GM21390 (cell line): Measurements from ENCODE around the gene SDHD.

Experiments used
- ATAC-seq: cut with Tn5 transposase; IDR thresholded peaks from one replicate; pipeline ENCODE4 v1.9.1; 2021; ENCODE audit not compliant: unreplicated experiment

SDHD gene

DNA sequence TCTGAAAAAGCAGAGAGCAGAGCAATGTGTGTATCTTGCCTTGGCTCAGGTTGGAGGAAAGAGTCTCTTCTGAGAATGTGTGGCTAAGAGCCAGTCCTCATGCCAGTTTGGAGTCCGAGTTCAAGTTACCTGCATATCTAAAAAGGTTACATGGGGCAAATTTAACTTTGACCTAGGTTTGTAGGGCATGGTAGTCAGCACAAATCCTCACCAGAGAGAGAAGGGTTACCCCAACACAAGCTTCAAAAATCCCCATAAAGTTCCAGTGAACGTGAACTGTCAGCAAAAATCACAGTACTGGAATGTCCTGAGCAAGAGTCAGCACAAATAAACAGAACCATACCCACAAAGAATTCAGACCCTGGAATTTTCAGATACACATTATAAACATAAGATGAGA, 13.8 kb downstream of the SDHD start:
- no peak for ATAC-seq

- no peak for ATAC-seq
Observed at GRCh38 chr11:112103446-112103845, 16.8 kb downstream of the SDHD start.

DNA sequence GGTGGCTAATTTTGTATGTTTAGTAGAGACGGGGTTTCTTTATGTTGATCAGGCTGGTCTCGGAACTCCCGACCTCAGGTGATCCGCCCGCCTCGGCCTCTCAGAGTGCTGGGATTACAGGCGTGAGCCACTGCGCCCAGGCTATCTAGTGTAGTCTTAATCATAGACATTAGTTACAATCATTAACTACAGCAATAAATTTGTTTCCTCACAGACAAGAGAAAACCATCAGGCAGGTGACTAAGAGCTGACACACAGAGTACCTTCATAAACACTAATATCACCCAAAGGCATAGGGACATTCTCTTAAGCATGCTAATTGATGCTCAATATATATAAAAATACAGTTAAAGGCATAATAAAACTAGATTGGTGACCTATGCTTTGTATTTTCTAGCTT, 19.4 kb downstream of the SDHD start:
- no peak for ATAC-seq

- ATAC-seq: no peak
Observed at GRCh38 chr11:112113539-112114457, 27.1 kb downstream of the SDHD start.

GRCh38 chr11:112114460-112114859, 27.8 kb downstream of the SDHD start:
- no peak for ATAC-seq

DNA sequence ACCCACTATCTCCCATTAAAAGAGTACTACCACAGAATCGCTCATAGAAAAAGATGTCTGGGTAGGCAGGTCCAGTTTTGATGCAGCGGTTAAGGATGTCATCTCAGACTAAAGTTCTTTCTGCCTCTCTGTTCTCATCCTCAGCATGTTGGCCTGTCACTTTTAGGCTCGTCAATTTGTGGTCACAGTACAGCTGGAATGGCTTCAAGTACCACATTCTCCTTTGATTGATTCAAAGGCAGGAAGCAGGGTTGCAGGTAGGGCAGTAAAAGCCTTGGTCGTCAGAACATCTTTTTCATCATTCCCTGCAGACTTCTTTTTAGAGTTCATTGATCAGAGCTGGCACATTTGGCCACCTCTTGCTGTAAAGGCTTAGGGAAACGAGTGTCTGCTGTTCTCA, 28.7 kb downstream of the SDHD start:
- ATAC-seq: no peak

DNA sequence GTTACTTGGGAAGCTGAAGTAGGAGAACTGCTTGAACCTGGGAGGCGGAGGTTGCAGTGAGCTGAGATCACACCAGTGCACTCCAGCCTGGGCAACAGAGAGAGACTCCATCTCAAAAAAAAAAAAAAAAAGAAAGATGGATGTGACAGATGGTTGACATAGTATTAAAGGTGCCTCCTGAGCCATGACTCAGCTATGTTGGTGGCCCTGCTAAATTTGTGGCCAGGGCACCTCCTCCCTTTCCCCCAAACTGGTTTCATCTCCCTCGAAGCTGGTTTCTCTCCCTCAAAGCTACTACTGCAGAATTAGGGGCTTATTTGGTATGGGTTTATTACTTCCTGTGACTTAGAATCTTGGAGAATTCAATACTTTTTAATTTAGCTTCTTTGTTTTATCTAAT, 31.5 kb downstream of the SDHD start:
- no peak for ATAC-seq

- ATAC-seq: no peak
Observed at GRCh38 chr11:112121981-112122615, 35.4 kb downstream of the SDHD start.

- no peak for ATAC-seq
Observed at GRCh38 chr11:112123129-112123528, 36.5 kb downstream of the SDHD start.

DNA sequence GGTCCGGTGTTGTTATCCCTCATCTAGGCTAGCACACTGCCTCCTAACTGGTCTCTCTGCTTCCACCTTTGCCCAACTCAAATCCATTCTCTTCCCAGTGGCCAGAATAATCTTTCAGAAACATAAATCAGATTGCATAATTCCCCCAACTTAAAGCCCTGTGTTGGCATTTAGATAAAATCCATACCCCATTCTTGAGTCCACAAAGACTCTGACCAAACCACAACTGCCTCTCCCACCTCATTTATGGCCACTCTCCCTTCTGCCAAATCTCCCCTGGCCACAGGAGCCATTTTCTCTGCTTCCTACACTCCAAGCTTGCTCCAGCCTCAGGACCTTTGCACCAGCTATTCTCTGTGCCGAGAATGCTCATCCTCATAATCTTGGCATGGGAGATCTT, 40.4 kb downstream of the SDHD start:
- no peak for ATAC-seq

DNA sequence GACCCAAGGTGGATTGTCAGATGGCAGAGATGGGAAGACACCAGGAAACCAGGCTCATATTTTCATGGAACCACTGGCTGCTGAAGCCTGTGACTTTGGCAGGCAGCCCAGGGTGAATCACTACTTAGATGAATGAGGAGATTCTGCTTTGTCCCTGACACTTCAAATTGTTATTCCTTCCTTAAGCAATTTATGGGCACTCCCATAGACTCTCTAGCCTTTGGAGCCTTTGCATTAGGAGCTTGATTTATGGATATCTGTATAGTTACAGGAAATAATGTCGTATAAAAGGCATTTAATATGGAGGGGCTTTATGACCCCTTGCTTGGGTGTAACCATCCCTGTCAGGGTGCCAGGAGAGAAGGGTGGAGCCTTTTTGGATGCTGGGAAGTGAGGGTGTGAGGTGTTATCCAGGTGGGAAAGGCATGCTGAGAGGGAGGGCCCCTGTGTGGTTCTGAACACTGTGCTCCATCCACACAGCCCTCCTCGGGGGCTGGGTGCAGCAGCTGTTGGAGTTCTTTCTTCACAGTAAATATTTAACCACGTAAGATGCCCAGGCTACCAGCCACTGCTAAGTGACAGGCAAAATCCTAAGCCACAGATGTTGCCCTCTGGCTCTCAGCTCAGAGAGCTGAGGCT, 41.9 kb downstream of the SDHD start:
- ATAC-seq: no peak

DNA sequence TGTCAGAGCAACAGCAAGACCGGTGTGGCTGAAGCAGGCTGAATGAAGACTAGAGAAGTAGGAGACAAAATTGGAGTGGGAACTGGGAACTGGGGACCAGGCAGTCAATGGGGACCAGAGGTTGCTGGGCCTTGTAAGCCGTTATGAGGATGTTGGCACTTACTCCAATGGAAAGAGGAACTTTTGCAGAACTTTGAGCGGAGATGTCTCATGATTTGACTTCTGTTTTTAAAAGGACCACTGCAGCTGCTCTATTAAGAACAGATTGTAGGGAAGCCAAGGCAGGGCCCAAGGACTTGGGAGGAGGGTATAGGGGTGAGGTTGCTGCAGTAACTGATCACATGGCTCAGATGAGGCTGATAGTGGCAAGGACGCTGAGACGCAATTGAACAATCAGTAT, 43.0 kb downstream of the SDHD start:
- no peak for ATAC-seq

DNA sequence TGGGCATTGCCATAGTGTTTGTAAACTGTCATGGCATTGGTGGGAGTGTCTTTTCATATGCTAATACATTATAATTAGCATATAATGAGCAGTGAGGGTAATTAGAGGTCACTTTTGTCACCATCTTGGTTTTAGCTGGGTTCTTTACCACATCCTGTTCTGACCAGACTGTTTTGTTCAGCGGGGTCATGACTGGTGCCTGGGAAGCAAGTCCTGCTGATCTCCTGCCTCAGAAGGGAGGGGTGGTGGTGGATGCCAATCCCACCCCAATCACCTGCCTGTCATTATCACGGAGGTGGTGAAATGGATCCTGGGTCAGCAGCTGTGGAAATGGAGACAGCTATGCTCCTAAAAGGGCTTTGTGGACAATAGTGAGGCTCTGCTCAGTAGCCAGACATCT, 46.1 kb downstream of the SDHD start:
- no peak for ATAC-seq

- no peak for ATAC-seq
Observed at GRCh38 chr11:112134473-112134872, 47.8 kb downstream of the SDHD start.

- ATAC-seq: no peak
Observed at GRCh38 chr11:112143597-112143996, 56.9 kb downstream of the SDHD start.
